ENCODE data around the gene MVK. TPM values are rescaled to one million over a fixed set of nuclear protein-coding genes. Genes with fewer than 3 reads are reported as not detected.

The MVK gene
- total and polyA plus RNA-seq, 2 donors, result 7.2 to 10.4 TPM

GRCh38 chr12:109612975-109613502 is 39.4 kb downstream of the MVK start:
- no peaks in the 10 kb centered on the region for H3K36me3 ChIP-seq (ENCODE audit: control insufficient read depth in 2 of 2, insufficient read depth in 2 of 2, low read length in 1 of 2)
- no peaks in the 10 kb centered on the region for H3K4me1 ChIP-seq (ENCODE audit: control insufficient read depth in 2 of 2, insufficient read depth in 2 of 2, low read length in 2 of 2)
- WGBS, result 66% methylated on average over 5 of the region's 5 CpGs
- no peak for DNase-seq (ENCODE audit: low read depth in 6 of 9, low spot score in 9 of 9)
- H3K27ac ChIP-seq (ENCODE audit: low read depth in 1 of 2, low read length in 1 of 2), result no peak overlapping the region
- no peak overlapping the region for H3K4me3 ChIP-seq (ENCODE audit: low read length in 2 of 2)
- no peaks in the 10 kb centered on the region for H3K9me3 ChIP-seq (ENCODE audit: control insufficient read depth in 2 of 2, insufficient read depth in 1 of 2, low read length in 1 of 2)
- peaks cover 0 to 61% of the 10 kb centered on the region in 2 donors for H3K27me3 ChIP-seq (ENCODE audit: control insufficient read depth in 2 of 2, insufficient read depth in 1 of 2, low read length in 1 of 2)

GRCh38 chr12:109613649-109614455 is 40.3 kb downstream of the MVK start:
- Histone ChIP-seq H3K4me1 (ENCODE audit: control insufficient read depth in 2 of 2, insufficient read depth in 2 of 2, low read length in 2 of 2) (no peaks in the 10 kb centered on the region), H3K27me3 (ENCODE audit: control insufficient read depth in 2 of 2, insufficient read depth in 1 of 2, low read length in 1 of 2) (peaks cover 0 to 56% of the 10 kb centered on the region in 2 donors), H3K27ac (ENCODE audit: low read depth in 1 of 2, low read length in 1 of 2) (no peak overlapping the region), H3K9me3 (ENCODE audit: control insufficient read depth in 2 of 2, insufficient read depth in 1 of 2, low read length in 1 of 2) (no peaks in the 10 kb centered on the region), H3K4me3 (ENCODE audit: low read length in 2 of 2) (no peak overlapping the region), H3K36me3 (ENCODE audit: control insufficient read depth in 2 of 2, insufficient read depth in 2 of 2, low read length in 1 of 2) (no peaks in the 10 kb centered on the region)
- 67% methylated on average over 26 of the region's 26 CpGs for WGBS
- DNase-seq (ENCODE audit: low read depth in 6 of 9, low spot score in 9 of 9), result no peak

- no peak overlapping the region for H3K4me3 ChIP-seq (ENCODE audit: low read length in 2 of 2)
- H3K9me3 ChIP-seq (ENCODE audit: control insufficient read depth in 2 of 2, insufficient read depth in 1 of 2, low read length in 1 of 2), result no peaks in the 10 kb centered on the region
- no peak for DNase-seq (ENCODE audit: low read depth in 6 of 9, low spot score in 9 of 9)
- no peaks in the 10 kb centered on the region for H3K4me1 ChIP-seq (ENCODE audit: control insufficient read depth in 2 of 2, insufficient read depth in 2 of 2, low read length in 2 of 2)
- H3K36me3 ChIP-seq (ENCODE audit: control insufficient read depth in 2 of 2, insufficient read depth in 2 of 2, low read length in 1 of 2), result no peaks in the 10 kb centered on the region
- H3K27ac ChIP-seq (ENCODE audit: low read depth in 1 of 2, low read length in 1 of 2), result no peak overlapping the region
- WGBS, result 87% methylated on average over 14 of the region's 14 CpGs
- peaks cover 0 to 58% of the 10 kb centered on the region in 2 donors for H3K27me3 ChIP-seq (ENCODE audit: control insufficient read depth in 2 of 2, insufficient read depth in 1 of 2, low read length in 1 of 2)
Measured at GRCh38 chr12:109615556-109616229, 42.1 kb downstream of the MVK start.

- no peak for DNase-seq (ENCODE audit: low read depth in 6 of 9, low spot score in 9 of 9)
- Histone ChIP-seq H3K27me3 (ENCODE audit: control insufficient read depth in 2 of 2, insufficient read depth in 1 of 2, low read length in 1 of 2) (peaks cover 3 to 60% of the 10 kb centered on the region in 2 donors), H3K36me3 (ENCODE audit: control insufficient read depth in 2 of 2, insufficient read depth in 2 of 2, low read length in 1 of 2) (no peaks in the 10 kb centered on the region), H3K4me3 (ENCODE audit: low read length in 2 of 2) (no peak overlapping the region), H3K27ac (ENCODE audit: low read depth in 1 of 2, low read length in 1 of 2) (no peak overlapping the region), H3K4me1 (ENCODE audit: control insufficient read depth in 2 of 2, insufficient read depth in 2 of 2, low read length in 2 of 2) (no peaks in the 10 kb centered on the region), H3K9me3 (ENCODE audit: control insufficient read depth in 2 of 2, insufficient read depth in 1 of 2, low read length in 1 of 2) (no peaks in the 10 kb centered on the region)
- WGBS, result 92% methylated on average over 10 of the region's 10 CpGs
Measured at GRCh38 chr12:109617491-109617890, 43.9 kb downstream of the MVK start.

GRCh38 chr12:109618082-109618481 is 44.5 kb downstream of the MVK start:
- WGBS, result 94% methylated on average over 5 of the region's 5 CpGs
- peaks cover 5 to 57% of the 10 kb centered on the region in 2 donors for H3K27me3 ChIP-seq (ENCODE audit: control insufficient read depth in 2 of 2, insufficient read depth in 1 of 2, low read length in 1 of 2)
- DNase-seq (ENCODE audit: low read depth in 6 of 9, low spot score in 9 of 9), result no peak
- H3K9me3 ChIP-seq (ENCODE audit: control insufficient read depth in 2 of 2, insufficient read depth in 1 of 2, low read length in 1 of 2), result no peaks in the 10 kb centered on the region
- H3K27ac ChIP-seq (ENCODE audit: low read depth in 1 of 2, low read length in 1 of 2), result no peak overlapping the region
- H3K4me1 ChIP-seq (ENCODE audit: control insufficient read depth in 2 of 2, insufficient read depth in 2 of 2, low read length in 2 of 2), result no peaks in the 10 kb centered on the region
- H3K4me3 ChIP-seq (ENCODE audit: low read length in 2 of 2), result no peak overlapping the region
- H3K36me3 ChIP-seq (ENCODE audit: control insufficient read depth in 2 of 2, insufficient read depth in 2 of 2, low read length in 1 of 2), result no peaks in the 10 kb centered on the region

GRCh38 chr12:109619002-109619604 is 45.5 kb downstream of the MVK start:
- 97% methylated on average over 8 of the region's 8 CpGs for WGBS
- H3K27me3 ChIP-seq (ENCODE audit: control insufficient read depth in 2 of 2, insufficient read depth in 1 of 2, low read length in 1 of 2), result peaks cover 5 to 52% of the 10 kb centered on the region in 2 donors

GRCh38 chr12:109621211-109621694 is 47.7 kb downstream of the MVK start:
- DNase-seq (ENCODE audit: low read depth in 6 of 9, low spot score in 9 of 9), result no peak
- 40% methylated on average over 1 of the region's 1 CpG for WGBS
- Histone ChIP-seq H3K27me3 (ENCODE audit: control insufficient read depth in 2 of 2, insufficient read depth in 1 of 2, low read length in 1 of 2) (peaks cover 5 to 38% of the 10 kb centered on the region in 2 donors), H3K27ac (ENCODE audit: low read depth in 1 of 2, low read length in 1 of 2) (no peak overlapping the region), H3K4me3 (ENCODE audit: low read length in 2 of 2) (no peak overlapping the region), H3K36me3 (ENCODE audit: control insufficient read depth in 2 of 2, insufficient read depth in 2 of 2, low read length in 1 of 2) (no peaks in the 10 kb centered on the region), H3K9me3 (ENCODE audit: control insufficient read depth in 2 of 2, insufficient read depth in 1 of 2, low read length in 1 of 2) (no peaks in the 10 kb centered on the region), H3K4me1 (ENCODE audit: control insufficient read depth in 2 of 2, insufficient read depth in 2 of 2, low read length in 2 of 2) (no peaks in the 10 kb centered on the region)

More at GRCh38 chr12:109619002-109619604, 45.5 kb downstream of the MVK start:
- no peaks in the 10 kb centered on the region for H3K36me3 ChIP-seq (ENCODE audit: control insufficient read depth in 2 of 2, insufficient read depth in 2 of 2, low read length in 1 of 2)
- DNase-seq (ENCODE audit: low read depth in 6 of 9, low spot score in 9 of 9), result no peak
- no peaks in the 10 kb centered on the region for H3K9me3 ChIP-seq (ENCODE audit: control insufficient read depth in 2 of 2, insufficient read depth in 1 of 2, low read length in 1 of 2)
- no peak overlapping the region for H3K27ac ChIP-seq (ENCODE audit: low read depth in 1 of 2, low read length in 1 of 2)
- no peaks in the 10 kb centered on the region for H3K4me1 ChIP-seq (ENCODE audit: control insufficient read depth in 2 of 2, insufficient read depth in 2 of 2, low read length in 2 of 2)
- no peak overlapping the region for H3K4me3 ChIP-seq (ENCODE audit: low read length in 2 of 2)

GRCh38 chr12:109621901-109622364 is 48.3 kb downstream of the MVK start:
- Histone ChIP-seq H3K9me3 (ENCODE audit: control insufficient read depth in 2 of 2, insufficient read depth in 1 of 2, low read length in 1 of 2) (no peaks in the 10 kb centered on the region), H3K27ac (ENCODE audit: low read depth in 1 of 2, low read length in 1 of 2) (no peak overlapping the region), H3K4me1 (ENCODE audit: control insufficient read depth in 2 of 2, insufficient read depth in 2 of 2, low read length in 2 of 2) (no peaks in the 10 kb centered on the region), H3K27me3 (ENCODE audit: control insufficient read depth in 2 of 2, insufficient read depth in 1 of 2, low read length in 1 of 2) (peaks cover 5 to 34% of the 10 kb centered on the region in 2 donors), H3K4me3 (ENCODE audit: low read length in 2 of 2) (no peak overlapping the region), H3K36me3 (ENCODE audit: control insufficient read depth in 2 of 2, insufficient read depth in 2 of 2, low read length in 1 of 2) (no peaks in the 10 kb centered on the region)
- DNase-seq (ENCODE audit: low read depth in 6 of 9, low spot score in 9 of 9), result no peak
- WGBS, result 16% methylated on average over 22 of the region's 22 CpGs

Measured in thymus (tissue), 11 donors.